ENCODE data around the gene MPZL1. TPM values are rescaled to one million over a fixed set of nuclear protein-coding genes. Genes with fewer than 3 reads are reported as not detected.

MPZL1 gene
- total and polyA plus RNA-seq, 2 of the 13 experiments (the other 11 are each of a cell fraction or from before 2014, with no cell fraction given), result 38.0 to 68.7 TPM

DNA sequence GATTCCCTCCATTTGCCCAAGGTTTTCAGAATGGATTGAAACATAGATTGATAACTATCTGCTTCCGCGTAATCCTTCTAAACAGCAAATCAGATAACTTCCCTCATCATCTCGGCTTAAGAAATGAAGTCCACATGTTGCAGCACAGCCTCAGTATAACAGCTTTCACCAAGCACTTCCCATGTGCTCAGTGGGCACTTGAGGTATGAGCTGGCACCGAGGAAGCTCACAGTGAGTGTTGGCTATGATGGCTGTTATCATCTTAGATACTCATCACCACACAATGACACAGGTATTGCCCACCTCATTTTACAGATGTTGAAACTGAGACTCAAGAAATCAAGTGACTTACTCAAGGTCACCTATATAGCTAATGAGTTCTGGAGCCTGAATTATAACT is 48.5 kb upstream of the MPZL1 start:
- H3K4me3 ChIP-seq (replicated peaks in 1 of 3; ENCODE audit: insufficient read depth in 1 of 3, low read depth in 2 of 3, low read length in 3 of 3), result no peak overlapping the region
- H2AFZ ChIP-seq (ENCODE audit: low read length), result no peak overlapping the region
- 61% methylated on average over 4 of the region's 4 CpGs for whole genome bisulfite sequencing (ENCODE audit: low lambda C conversion rate)
- peaks cover 0 to 2% of the 10 kb centered on the region in 2 experiments; a peak in 1 of 5 replicates for H3K27me3 ChIP-seq (ENCODE audit: control insufficient read depth in 1 of 2, insufficient read depth in 2 of 2, low read length in 2 of 2)
- H3K27ac ChIP-seq (ENCODE audit: extremely low read length, insufficient read depth, low read length), result no peak overlapping the region
- H3K9ac ChIP-seq (ENCODE audit: insufficient read depth, low read depth, low read length), result no peak overlapping the region
- H3K36me3 ChIP-seq (replicated peaks in 1 of 2; ENCODE audit: control insufficient read depth in 1 of 2, insufficient read depth in 2 of 2, low read length in 2 of 2), result no peaks in the 10 kb centered on the region
- no peaks in the 10 kb centered on the region for H3K9me3 ChIP-seq (ENCODE audit: low read length)
- intact Hi-C loops (cut with micrococcal nuclease; ENCODE audit: unreplicated experiment) (no loop called here), in situ Hi-C loops (cut with HindIII; ENCODE audit: extremely low pct_ligation_motif_present, low pct_unique_long_range_greater_than_20kb) (no loop called here)
- no peak for DNase-seq (ENCODE audit: low spot score)
- H4K20me1 ChIP-seq (ENCODE audit: insufficient read depth, low read length), result no peaks in the 10 kb centered on the region
- H3K4me2 ChIP-seq (ENCODE audit: low read depth, low read length), result no peak overlapping the region
- POLR2A ChIA-PET, result no interaction called here
- no peaks in the 10 kb centered on the region for H3K79me2 ChIP-seq (ENCODE audit: insufficient read depth, low read length)
- BruUV-seq (replicated peaks), result no TSS peak
- no peak for TF ChIP-seq YEATS4 (CRISPR knock-in tag; IDR thresholded peaks at IDR 0.05; ENCODE audit: borderline replicate concordance)
- TF ChIP-seq USF2 (IDR thresholded peaks at IDR 0.05; ENCODE audit: low read depth, low read length), result no peak
- TF ChIP-seq USF2 (CRISPR knock-in tag; IDR thresholded peaks at IDR 0.05; ENCODE audit: borderline replicate concordance), result no peak
- TF ChIP-seq HIVEP1 (CRISPR knock-in tag; IDR thresholded peaks at IDR 0.05), result no peak
- no peak for TF ChIP-seq PTBP1 (IDR thresholded peaks at IDR 0.05; ENCODE audit: low read depth, low read length, poor library complexity, severe bottlenecking)
- TF ChIP-seq ZNF143 (CRISPR knock-in tag; IDR thresholded peaks at IDR 0.05), result no peak
- TF ChIP-seq ZNF790 (CRISPR knock-in tag; IDR thresholded peaks at IDR 0.05; ENCODE audit: borderline replicate concordance), result no peak
- no peak for TF ChIP-seq HNRNPUL1 (IDR thresholded peaks at IDR 0.05; ENCODE audit: low read depth, low read length)
- TF ChIP-seq, protein P1, sequence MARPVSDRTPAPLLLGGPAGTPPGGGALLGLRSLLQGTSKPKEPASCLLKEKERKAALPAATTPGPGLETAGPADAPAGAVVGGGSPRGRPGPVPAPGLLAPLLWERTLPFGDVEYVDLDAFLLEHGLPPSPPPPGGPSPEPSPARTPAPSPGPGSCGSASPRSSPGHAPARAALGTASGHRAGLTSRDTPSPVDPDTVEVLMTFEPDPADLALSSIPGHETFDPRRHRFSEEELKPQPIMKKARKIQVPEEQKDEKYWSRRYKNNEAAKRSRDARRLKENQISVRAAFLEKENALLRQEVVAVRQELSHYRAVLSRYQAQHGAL (CRISPR knock-in tag; IDR thresholded peaks at IDR 0.05; ENCODE audit: not compliant biosample characterization), result no peak
- TF ChIP-seq IRX3 (CRISPR knock-in tag; IDR thresholded peaks at IDR 0.05; ENCODE audit: borderline replicate concordance, low read depth), result no peak
- no peak for TF ChIP-seq CEBPB (IDR thresholded peaks at IDR 0.05; ENCODE audit: borderline replicate concordance, low read depth, low read length)
- no peak for TF ChIP-seq RFX5 (IDR thresholded peaks at IDR 0.05; ENCODE audit: low read depth, low read length)
- TF ChIP-seq ZNF33B (CRISPR knock-in tag; IDR thresholded peaks at IDR 0.05), result no peak
- no peak for TF ChIP-seq PRDM15 (CRISPR knock-in tag; IDR thresholded peaks at IDR 0.05)
- TF ChIP-seq PAF1 (CRISPR knock-in tag; IDR thresholded peaks at IDR 0.05), result no peak
- no peak for FAIRE-seq
- CTCF ChIA-PET (ENCODE audit: low intra/inter-chr PET ratio, low total read pairs), result no interaction called here
- ATAC-seq, result no peak
- H3K4me1 ChIP-seq (ENCODE audit: insufficient read depth, low read length), result no peaks in the 10 kb centered on the region
